HUDEP-2 (cell line): Measurements from ENCODE around the gene TNFSF10.
"Not testable (repeated sequence)": the region's sequence is repeated elsewhere in the genome, so short reads cannot be mapped to it uniquely, and the experiment has no call there.

Experiments
- DNase-seq, 76 experiments: peaks; one replicate each; lab custom pipeline; 2025; ENCODE audit not compliant: unreplicated experiment in 76 of 76; lab: John Stamatoyannopoulos, UW

The TNFSF10 gene

GRCh38 chr3:172522871-172523818 lies at the start of gene TNFSF10:
Gene TNFSF10, minus strand, starts transcription at chr3:172523430. Its CDS starts 46 bp downstream, at chr3:172523384.
- DNase-seq, result peak in 2 of 76 experiments; percentile 4 to 20

DNA sequence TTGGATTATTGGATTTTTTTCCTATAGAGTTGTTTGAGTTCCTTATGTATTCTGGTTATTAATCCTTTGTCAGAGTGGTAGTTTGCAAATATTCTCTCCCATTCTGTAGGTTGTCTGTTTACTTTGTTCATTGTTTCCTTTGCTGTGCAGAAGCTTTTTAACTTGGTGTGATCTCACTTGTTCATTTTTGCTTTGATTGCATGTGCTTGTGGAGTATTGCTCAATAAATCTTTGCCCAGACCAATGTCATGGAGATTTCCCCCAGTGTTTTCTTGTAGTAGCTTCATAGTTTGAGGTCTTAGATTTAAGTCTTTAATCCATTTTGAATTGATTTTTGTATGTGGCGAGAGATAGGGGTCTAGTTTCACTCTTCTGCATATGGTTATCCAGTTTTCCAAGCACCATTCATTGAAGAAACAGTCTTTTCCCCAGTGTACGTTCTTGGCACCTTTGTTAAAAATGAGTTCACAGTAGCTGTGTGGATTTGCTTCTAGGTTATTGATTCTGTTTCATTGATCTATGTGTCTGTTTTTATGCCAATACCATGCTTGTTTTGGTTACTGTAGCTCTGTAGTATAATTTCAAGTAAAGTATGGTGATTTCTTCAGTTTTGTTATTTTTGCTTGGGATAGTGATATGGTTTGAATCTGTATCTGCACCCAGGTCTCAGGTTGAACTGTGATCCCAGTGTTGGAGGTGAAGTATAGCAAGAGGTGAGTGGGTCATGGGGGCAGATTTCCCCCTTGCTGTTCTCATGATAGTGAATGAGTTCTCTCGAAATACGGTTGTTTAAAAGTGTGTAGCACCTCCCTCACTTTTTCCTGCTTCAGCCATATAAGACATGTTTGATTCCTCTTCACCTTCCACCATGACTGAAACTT lies 46.1 kb upstream of the TNFSF10 start:
- DNase-seq, result no peak

GRCh38 chr3:172568701-172569100 lies 45.5 kb upstream of the TNFSF10 start:
- DNase-seq, result no peak

DNA sequence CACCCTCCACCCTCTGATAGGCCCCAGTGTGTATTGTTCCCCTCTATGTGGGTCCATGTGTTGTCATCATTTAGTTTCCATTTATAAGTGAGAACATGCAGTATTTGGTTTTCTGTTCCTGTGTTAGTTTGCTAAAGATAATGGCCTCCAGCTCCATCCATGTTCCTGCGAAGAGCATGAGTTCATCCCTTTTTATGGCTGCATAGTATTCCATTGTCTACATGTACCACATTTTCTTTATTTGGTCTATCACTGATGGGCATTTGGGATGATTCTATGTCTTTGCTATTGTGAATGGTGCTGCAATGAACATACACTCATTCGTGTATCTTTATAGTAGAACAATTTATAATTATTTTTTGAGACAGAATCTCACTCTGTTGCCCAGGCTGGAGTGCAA lies 43.6 kb upstream of the TNFSF10 start:
- DNase-seq, result not testable (repeated sequence)

DNA sequence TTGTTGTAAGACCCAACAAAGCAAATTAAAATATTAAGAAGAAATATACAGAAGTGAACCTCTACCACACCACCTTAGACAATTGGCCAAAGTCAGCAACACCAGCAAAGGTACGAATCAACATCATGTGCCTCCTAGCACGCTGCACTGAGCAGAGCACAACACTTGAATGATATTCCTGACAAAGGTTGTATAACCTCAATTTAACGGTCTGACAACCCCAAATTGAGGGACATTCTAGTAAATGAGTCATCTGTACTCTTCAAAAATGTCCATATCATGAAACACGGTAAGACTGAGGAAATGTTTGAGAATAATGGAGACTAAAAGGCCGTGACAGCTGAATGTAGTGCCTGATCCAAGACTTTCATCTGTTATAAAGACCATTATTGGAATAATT lies 41.3 kb upstream of the TNFSF10 start:
- no peak for DNase-seq

DNA sequence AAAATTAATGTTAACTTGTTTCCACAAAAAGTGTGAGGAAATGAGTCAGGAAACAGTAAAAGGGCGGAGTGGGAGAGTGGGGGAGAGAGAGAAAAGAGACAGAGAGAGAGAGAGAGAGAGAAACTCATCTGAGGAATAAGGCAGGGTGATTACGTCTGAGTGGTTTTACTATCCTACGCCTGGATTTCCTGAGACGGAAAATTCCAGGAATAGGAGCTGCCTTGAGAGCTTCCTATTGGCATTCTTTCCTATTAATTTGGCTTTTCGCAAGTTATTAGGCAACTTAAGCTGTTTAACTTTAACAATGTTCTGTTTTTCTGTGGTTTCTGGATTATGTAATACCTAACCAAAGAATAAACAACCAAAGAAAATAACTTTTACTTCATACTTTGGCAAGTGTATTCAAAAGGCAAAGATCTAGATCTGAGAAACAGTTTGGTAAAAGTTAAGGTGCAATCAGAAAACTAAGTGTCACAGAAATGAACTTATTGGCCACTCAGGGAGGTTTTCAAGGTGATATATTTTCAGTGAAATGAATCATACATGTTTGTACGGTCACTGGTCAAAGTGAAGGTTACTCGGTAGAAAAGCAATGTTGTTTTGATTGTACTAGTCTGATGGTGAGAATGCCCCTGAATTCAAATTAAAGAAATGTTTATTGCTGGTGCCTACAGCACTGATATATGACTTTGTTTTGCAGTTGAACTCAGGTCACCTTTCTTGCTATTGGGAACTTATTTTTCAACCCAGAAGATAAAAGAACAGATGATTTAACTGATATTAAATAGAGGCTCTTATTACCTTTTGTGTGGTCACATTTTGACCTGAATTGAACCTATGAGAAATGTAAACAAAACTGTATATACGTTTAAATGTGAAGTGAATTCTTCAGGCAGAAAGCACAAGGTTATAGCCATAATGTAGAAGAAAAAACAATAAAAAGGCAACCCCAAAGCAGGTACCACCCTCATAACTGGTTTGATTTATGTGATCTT lies 39.9 kb upstream of the TNFSF10 start:
- no peak for DNase-seq

DNA sequence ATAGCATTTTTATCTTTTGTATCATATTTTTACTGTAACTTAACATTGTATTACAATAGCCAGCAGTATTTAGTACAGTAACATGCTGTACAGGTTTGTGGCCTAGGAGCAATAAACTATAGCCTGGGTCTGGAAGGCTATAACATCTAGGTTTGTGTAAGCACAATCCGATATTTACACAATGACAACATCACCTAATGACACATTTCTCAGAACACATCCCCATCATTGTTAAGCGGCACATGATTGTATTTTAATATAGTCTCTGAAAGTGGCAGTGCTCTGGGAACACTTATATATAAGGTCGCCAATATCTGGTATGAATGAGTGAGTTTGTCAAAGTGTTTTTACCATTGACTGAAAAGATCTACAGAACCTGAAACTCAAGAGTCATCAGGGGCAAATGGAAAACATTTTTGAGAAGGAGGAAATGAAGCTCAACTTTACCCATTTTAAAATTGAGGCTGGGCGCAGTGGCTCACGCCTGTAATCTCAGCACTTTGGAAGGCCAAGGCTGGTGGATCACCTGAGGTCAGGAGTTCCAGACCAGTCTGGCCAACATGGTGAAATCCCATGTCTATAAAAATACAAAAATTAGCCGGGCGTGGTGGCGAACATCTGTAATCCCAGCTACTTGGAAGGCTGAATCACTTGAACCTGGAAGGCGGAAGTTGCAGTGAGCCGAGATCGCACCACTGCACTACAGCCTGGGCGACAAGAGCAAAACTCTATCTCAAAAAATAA lies 38.8 kb upstream of the TNFSF10 start:
- no peak for DNase-seq

GRCh38 chr3:172560586-172560985 lies 37.4 kb upstream of the TNFSF10 start:
- no peak for DNase-seq

DNA sequence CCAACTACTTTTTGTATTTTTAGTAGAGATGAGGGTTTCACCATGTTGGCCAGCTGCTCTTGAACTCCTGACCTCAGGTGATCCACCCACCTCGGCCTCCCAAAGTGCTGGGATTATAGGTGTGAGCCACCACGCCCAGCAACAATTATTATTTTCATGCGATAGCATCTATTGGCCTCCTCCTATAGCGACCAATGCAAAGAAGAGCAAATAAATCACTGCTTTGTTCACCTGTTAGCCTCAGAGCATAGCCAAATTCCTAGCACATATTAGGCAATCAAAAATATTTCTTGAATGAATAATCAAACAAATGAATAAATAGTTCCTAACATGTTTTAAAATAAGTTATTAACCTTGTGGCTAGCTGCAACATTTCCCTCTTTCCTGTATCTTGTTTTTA lies 36.8 kb upstream of the TNFSF10 start:
- DNase-seq, result no peak

GRCh38 chr3:172559020-172559419 lies 35.8 kb upstream of the TNFSF10 start:
- no peak for DNase-seq

DNA sequence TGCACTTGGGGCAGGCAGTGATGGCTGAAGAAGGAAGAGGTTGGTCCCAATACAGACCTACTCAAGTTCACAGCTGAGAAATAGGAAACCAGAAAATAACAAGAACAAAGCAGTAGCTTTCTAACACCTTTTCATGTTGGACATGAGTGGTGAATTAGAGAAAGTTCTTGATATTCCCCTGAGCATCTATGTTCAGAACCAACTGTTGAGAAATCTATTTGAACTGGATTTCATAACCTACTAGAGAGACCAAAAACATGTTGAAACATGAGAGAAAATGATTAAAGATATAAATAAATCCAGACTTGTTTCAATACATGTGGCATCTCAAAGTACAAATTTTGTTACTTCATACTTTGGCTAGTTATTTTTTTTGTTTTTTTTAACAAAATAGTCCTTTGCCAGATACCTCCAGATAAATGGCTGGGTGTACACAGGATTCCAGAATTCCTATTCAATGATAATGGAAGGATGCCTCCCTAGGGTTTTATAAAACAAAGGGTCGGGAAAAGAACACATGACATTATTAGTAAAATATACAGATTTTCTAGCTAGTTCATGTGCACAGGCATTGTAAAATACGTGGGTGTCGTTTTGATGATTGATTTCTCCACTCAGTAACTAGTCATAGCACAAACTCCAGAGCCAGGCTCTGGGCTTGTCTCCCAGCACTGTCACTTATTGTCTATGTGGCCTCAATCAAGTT lies 34.4 kb upstream of the TNFSF10 start:
- DNase-seq, result no peak

- DNase-seq, result no peak
These were observed 30.5 kb upstream of the TNFSF10 start for GRCh38 chr3:172553526-172554252.

- DNase-seq, result peak in 1 of 76 experiments; percentile 6
These were observed 29.4 kb upstream of the TNFSF10 start for GRCh38 chr3:172552607-172553006.

DNA sequence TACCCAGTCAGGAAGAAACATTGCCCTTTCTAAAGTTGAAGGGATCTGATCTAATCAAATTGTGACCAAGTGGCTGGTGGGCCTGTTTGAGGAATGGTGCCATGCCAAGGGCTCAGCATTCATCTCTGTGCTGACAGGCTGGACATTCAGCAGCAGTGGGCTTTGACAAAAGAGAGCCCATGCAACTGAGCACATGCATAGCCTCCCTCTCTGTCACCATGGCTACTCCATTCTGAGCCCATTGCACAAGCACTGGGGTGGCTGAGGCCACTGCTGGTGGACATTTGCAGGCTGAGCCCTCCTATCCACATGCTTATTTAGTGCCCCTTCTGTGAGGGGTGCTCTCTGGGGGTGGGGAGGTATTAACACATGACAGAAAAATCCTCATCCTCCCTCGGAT lies 28.6 kb upstream of the TNFSF10 start:
- DNase-seq, result no peak

- peak in 32 of 76 experiments; percentile 1 to 72 (median 14) for DNase-seq
These were observed 27.2 kb upstream of the TNFSF10 start for GRCh38 chr3:172550347-172550943.

DNA sequence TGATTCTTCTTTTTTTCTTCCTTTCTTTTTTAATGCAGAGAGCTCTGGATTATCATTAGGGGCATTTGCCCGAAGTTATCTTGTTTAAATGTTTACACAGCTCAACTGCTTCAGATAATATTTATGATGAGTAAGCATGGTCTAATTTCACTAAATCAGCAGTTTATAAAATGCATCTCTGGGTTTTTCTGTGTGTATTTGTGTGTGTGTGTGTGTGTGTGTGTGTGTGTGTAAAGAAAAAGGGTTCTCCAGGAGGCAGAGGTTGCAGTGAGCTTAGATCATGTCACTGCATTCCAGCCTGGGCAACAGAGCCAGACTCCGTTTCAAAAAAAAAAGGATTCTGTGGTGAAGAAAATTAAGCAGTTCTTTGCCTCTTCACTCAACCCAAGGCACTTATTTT lies 25.9 kb upstream of the TNFSF10 start:
- DNase-seq, result no peak

DNA sequence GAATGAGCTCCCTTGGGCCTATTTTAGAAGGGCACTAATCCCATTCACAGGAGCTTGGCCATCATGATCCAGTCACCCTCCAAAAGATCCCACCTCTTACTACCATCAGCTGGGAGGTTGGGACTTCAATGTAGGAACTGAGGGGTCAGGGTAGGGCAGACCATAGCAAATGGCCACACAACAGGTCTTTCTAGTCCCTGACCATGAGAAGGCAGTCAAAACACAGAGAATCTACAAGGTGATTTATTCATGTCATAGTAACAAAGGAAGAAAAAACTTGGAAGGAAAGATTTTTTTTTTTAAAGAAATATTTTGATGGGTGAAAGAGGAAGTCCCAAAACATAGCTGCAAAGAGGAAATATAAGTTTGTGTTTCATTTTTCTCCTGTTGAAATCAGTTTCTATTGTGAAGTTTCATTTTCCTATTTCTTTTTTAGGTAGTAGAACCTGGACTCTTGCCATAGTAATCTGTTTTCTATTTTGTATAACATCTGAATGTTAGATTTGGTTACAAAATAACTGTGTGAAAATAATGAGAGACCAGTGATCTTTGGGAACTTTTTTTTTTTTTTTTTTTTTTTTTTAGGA lies 23.5 kb upstream of the TNFSF10 start:
- DNase-seq, result no peak
